ENCODE data around the gene KCNK13.

- TF ChIP-seq, protein P1, sequence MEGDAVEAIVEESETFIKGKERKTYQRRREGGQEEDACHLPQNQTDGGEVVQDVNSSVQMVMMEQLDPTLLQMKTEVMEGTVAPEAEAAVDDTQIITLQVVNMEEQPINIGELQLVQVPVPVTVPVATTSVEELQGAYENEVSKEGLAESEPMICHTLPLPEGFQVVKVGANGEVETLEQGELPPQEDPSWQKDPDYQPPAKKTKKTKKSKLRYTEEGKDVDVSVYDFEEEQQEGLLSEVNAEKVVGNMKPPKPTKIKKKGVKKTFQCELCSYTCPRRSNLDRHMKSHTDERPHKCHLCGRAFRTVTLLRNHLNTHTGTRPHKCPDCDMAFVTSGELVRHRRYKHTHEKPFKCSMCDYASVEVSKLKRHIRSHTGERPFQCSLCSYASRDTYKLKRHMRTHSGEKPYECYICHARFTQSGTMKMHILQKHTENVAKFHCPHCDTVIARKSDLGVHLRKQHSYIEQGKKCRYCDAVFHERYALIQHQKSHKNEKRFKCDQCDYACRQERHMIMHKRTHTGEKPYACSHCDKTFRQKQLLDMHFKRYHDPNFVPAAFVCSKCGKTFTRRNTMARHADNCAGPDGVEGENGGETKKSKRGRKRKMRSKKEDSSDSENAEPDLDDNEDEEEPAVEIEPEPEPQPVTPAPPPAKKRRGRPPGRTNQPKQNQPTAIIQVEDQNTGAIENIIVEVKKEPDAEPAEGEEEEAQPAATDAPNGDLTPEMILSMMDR (IDR thresholded peaks at IDR 0.05; ENCODE audit: borderline replicate concordance, extremely low read depth, low read length, poor library complexity, severe bottlenecking) = no peak
- no peak for TF ChIP-seq EZH2 (IDR thresholded peaks at IDR 0.05; ENCODE audit: borderline replicate concordance, low read depth, low read length, severe bottlenecking)
These were observed 669 bp upstream of the KCNK13 start for GRCh38 chr14:90060965-90061684.

All from DND-41 (cell line).